Mammary epithelial cell (primary cell): ENCODE measurements around the gene CNR2.

Experiments
- EZH2 ChIP-seq: IDR thresholded peaks from 2 replicates; pipeline ENCODE4 v1.6.1; 2012; ENCODE audit warnings: low read length, inconsistent platforms, borderline replicate concordance
- TF ChIP-seq, protein P1 (sequence below), 2 donors: IDR thresholded peaks in 1 of 2; conservative IDR thresholded peaks in 1 of 2; 2 replicates each; pipeline ENCODE4 v1.5.1; 2011 to 2012; ENCODE audit warnings: inconsistent platforms in 2 of 2, low read length in 2 of 2, mild to moderate bottlenecking in 2 of 2, control low read depth in 1 of 2, low read depth in 1 of 2; ENCODE audit not compliant: insufficient read depth in 1 of 2; ENCODE audit errors: extremely low read depth in 1 of 2

DNA sequence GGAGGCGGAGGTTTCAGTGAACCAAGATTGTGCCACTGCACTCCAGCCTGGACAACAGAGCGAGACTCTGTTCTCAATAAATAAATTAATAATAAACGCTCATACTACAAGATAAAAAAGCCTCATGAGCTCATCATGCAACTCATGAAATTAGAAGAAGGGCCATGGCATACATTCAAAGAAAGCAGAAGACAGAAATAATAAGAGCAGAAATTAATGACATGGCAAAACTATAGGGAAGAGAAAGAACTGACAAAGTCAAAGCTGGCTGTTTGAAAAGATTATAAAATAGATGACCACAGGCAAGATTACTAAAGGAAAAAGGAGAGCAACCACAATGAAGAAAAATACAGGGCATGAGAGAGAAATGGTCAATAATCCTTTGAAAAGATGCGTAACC, 30.4 kb downstream of the CNR2 start:
- TF ChIP-seq, protein P1, sequence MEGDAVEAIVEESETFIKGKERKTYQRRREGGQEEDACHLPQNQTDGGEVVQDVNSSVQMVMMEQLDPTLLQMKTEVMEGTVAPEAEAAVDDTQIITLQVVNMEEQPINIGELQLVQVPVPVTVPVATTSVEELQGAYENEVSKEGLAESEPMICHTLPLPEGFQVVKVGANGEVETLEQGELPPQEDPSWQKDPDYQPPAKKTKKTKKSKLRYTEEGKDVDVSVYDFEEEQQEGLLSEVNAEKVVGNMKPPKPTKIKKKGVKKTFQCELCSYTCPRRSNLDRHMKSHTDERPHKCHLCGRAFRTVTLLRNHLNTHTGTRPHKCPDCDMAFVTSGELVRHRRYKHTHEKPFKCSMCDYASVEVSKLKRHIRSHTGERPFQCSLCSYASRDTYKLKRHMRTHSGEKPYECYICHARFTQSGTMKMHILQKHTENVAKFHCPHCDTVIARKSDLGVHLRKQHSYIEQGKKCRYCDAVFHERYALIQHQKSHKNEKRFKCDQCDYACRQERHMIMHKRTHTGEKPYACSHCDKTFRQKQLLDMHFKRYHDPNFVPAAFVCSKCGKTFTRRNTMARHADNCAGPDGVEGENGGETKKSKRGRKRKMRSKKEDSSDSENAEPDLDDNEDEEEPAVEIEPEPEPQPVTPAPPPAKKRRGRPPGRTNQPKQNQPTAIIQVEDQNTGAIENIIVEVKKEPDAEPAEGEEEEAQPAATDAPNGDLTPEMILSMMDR (conservative IDR thresholded peaks at IDR 0.05 in 1 of 2, IDR thresholded peaks at IDR 0.05 in 1 of 2; ENCODE audit: extremely low read depth in 1 of 2, insufficient read depth in 1 of 2, low read depth in 1 of 2, low read length in 2 of 2), result no peak
- TF ChIP-seq EZH2, result no peak
